Hematopoietic multipotent progenitor cell (in vitro differentiated cells): Measurements from ENCODE around the gene WDR4. TPM values are rescaled to one million over a fixed set of nuclear protein-coding genes. Genes with fewer than 3 reads are reported as not detected.
"Not testable (repeated sequence)": the region's sequence is repeated elsewhere in the genome, so short reads cannot be mapped to it uniquely, and the experiment has no call there.

Experiments used
- DNase-seq, 3 donors: peaks; one replicate each; pipeline ENCODE4 v3.0.0-alpha.2; 2011 to 2015; ENCODE audit warnings: low read depth in 2 of 3, low spot score in 2 of 3
- total RNA-seq: library from RNA; depleted of rRNA; stranded (reverse); fragments of >200 nt; gene quantifications from one replicate; pipeline ENCODE4 v1.2.3, GENCODE V29; 2012

The WDR4 gene
- total RNA-seq, 1 donor, result 31.2 TPM

DNA sequence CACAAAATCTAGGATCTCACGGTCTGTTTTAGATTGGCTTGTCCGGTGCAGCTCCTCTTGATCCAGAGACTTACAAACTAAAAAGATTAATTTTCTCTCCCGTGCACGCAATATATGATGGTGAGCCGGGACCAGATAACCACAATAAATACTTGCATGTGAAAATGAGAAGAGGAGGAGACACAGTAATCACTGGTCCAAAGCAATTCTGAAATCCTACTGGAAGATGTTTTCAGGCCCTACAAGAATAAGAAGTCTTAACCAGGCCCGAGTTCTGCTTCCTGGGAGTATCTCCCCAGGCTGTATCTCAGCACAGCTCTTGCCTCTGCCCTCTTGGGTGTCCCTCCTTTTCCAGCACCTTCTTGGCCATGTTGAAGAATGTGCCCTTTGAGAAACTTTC lies 1.0 kb upstream of the WDR4 start:
- no peak for DNase-seq

DNA sequence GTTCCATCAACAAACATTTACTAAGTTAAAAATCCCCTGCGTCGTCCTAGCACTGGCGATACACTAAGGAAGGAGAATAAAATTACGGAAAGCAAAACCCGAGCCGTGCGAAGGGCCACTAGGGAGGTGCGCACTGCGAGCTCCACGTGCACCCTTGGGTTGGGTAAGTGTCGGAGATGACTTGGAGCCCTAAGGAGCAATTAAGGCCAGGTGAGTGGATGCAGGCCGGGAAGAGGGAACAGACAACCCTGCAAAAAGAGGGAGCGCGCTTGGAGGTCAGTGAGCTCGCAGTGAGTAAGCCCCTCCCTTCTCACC lies 704 bp downstream of the WDR4 start:
- peak in 1 of 3 donors; percentile 11 for DNase-seq

DNA sequence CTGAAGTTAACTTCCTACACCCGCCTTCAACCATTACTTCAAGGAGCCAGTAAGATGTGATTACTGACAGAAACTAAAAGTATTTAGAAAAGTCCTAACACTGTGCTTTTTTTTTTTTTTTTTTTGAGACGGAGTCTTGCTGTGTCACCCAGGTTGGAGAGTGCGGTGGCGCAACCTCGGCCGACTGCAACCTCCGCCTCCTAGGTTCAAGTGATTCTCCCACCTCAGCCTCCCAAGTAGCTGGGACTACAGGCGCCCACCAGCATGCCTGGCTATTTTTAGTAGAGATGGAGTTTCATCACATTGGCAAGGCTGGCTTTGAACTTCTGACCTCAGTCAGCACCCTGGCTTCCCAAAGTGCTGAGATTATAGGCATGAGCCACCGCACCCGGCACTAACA lies 3.5 kb downstream of the WDR4 start:
- DNase-seq, result not testable (repeated sequence)

DNA sequence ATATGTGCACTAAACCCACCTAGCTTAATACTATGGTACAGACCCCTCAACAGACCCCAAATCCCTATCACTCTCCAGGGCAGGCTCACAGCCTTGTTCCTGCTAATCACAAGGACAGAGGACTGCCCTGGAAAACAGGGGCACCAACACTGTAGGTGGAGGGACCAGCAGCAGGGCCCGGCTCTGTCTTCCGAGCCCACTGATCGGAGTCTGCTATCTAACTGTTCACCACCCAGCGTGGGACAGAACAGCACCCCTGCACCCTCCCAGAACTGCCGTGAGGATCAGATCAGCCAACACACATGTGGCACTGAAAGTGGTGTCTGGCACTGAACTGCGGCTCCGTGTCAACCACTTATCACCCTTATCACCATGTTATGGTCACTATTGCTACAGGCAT lies 6.2 kb downstream of the WDR4 start:
- no peak for DNase-seq

DNA sequence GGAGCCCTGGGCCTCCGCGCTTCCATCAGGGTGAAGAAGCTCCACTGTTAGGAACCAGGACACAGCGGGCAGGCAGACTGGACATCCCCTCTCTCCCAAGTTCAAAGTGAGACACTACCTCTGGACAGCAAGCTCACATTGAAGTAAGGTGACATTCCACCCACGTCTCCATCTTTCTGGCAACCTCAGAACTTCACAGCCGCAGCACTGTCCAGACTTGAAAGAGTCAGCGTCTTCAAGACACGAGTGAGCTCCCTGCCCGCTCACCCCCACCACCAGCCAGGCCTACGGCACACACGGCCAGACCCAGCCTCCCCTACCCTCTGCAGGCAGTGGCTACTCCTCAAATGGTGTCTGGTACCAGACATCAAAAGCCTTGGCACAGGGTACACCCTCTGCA lies 11.1 kb downstream of the WDR4 start:
- DNase-seq, result no peak

DNA sequence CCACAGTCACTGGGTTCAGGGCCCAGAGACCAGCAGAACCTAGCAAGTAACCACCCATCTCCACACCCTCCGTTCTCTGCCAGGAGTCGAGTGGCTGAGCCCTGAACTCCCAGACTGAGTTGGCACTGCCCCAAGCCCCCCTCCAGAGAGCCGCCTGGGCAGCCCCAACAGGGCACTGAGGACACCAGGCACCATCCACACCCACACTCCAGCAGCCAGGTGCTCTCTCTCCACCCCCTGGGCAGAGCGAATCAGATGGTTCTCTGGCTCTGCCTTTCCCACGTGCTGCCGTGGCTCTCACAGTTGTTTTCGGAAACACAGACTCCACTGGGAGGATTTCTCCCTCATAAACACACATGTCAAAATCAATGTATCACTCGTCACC lies 13.6 kb downstream of the WDR4 start:
- DNase-seq, result no peak

DNA sequence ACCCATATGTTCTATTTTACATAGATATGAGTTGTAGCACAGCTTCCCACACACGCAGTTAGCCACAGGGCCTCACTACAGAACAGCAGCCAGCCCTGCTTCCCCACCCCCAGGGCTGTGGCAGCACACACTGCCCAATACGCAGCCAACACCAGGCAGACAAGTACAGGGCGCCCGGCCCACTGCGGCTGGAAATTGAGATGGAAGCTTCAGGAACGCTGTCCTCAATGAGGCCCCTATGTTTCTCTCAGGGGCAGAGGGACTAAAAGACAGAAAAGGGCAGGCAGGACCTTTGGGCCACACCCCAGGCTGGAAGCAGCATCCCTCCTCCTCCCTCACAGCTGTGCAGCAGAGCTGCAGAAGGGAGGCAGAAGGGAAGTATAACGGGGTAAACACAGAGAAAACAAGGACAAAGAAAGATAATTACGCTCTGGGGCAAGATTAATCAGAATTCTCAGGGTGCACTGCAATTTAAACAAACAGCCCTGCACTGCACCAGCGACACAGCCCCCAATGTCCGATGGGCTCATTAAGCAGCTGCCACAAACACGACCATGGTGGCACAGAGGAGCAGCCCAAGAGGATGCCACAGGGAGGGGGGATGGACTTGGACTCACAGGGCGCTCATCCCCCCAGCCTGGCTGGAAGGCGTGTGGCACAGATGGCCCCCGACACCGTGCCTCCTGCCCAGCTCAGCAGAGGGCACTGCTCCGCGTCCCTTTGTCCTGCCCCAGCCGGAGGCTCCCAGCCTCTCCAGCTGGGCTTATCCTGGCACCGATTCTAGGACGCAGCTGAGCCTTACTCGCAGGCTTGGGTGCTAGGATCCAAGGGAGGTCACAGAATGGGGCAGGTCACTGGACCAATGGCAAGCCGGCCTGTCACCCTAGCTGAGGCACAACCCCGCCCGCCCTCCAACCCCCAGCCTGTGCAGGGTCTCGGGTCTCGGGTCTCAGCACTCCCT lies 14.2 kb downstream of the WDR4 start:
- DNase-seq, result no peak

DNA sequence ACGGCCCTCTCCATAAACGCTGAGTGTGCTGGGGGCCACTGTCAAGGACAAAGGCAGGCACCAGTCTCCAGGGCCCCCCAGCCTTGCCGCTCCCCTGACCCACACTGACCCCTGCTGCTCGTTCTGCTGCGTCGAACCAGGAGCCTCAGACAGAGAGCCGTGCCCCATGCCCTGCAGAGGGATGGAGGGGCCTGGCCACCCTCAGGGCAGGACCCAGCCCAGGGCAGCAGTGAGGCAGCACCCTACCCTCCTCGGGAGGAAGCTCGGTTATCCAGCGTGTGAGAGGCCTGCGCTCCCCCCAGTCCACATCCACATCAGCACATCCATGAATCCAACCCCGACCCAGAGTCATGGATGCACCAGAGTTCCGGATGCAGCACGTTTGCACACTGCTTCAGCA lies 15.1 kb downstream of the WDR4 start:
- no peak for DNase-seq

DNA sequence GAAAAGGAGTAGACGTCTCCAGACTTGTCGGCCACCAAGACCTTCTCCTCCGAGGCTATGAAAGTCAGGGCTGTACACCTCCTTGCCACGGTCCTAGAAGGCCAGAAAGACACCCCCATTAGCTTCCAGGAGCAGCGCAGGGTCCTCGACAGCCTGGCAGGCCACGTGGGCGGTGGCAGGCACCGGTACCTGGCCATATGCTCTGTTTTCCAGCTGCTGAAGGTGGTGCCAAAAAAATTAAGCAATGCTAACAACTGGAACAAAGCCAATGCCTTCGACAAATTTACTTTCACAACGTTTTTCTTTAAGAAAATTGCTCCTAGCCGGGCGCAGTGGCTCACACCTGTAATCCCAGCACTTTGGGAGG lies 15.9 kb downstream of the WDR4 start:
- DNase-seq, result no peak

DNA sequence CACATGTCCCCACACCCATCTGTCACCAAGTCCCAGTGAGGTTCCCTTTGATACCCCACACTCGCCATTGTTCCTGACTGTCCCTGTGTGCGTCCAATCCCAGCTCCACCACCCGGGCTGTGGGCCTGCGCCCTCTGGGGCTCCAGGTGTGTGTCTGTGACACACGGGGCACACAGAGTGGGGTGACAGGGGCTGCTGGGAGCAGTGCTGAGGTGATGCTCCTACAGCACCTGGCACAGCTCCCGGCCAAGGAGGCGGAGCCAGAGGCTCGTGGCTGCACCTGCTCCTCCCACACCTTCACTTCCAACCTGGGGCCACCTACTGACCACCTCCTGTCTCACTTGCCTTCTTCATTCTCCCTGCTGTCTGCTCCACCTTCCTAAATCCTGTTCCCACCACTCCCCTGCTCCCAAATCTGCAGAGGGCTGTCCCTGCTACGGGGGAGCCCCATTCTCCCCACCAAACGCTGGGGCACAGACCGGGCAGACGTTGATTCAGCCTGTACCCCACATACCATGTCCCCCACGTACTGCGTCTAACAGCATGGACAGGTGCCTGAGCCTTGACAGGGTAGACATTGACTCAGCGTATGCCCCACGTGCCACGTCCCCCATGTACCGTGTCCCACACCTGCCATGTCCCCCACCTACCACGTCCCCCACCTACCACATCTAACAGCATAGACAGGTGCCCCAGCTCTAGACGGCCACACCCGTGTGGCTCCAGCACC lies 16.4 kb downstream of the WDR4 start:
- no peak for DNase-seq

DNA sequence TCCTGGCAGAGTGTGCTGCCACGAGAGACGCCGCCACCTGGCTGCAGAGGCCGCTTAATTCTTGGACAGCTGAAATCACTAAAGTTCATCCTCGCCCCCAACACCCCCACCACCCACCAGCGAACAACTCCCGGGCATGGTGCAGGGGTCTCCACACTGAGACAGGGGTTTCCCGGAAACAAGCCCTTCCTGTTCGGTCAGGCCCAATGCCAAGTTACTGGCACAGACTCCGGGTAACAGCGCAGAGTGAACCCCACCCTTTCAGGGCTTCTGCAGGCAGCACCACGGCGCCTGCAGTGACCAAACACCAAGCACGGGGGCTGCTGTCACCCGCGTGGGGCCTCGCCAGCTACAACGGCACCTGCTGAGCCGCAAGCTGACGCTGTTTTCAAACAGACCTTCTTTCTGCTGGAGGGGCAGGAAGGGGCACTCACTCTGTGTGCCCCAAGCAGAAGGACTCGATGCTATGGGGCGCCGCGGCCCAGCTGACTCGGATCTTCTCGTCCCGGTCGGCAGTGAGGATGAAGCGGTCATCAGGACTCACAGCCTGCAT lies 17.4 kb downstream of the WDR4 start:
- no peak for DNase-seq

DNA sequence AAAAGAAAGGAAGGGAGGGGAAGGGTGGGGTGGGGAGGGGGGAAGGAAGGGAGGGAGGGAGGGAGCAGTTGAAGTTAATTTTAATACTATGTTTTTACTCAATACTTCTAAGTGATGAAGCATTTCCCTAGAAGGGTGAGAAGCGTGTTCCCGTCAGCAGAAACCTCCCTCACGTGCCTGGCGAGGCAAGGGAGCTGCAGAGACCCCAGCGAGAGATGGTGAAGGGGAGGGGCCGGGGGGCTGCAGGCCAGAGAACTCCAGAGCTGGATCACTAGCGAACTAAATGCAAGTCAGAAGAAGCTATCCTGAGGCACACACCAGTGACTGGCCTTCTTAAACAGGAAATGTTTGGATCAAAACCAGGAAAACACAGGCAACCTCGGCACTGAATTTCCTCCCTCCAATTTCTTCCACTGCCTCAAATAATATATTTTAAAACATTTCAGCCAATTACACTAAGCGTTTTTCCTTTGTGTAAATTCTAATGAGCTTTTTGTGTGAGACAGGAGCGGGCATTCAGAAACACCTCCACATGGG lies 18.0 kb downstream of the WDR4 start:
- DNase-seq, result no peak

DNA sequence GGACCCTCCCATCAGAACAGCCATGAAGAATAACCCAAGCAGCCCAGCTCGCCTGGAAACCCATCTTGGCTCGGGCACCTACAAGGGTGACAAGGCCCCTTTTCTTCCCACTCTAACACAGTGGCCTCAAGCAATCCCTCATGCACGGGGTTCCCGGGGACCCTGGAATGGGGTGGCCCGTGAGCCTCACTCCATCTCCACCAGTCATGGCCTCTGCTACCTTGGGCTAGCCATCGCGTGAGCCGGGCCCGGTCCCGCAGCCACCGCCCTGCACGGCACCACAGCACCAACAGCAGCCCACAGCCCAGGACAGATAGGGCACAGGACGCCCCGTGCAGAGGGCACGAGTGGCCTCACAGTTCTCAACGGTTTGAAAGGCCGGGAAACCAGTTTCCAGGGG lies 19.0 kb downstream of the WDR4 start:
- no peak for DNase-seq

DNA sequence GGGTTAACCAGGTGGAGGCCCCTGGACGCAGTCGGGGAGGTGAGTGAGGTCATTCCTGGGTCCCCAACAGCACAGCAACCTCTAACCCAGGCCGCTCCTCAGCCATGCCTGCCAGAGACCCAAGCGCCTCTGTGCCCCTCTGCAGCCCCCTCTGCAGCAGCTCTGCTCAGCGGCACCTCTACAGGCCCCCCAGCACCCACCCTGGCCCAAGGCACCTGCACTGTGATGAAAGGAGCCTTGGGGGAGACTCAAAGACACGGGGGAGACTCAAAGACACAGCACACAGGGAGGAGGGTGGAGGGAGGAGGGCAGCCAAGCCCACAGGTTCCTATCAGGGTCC lies 19.5 kb downstream of the WDR4 start:
- DNase-seq, result no peak

DNA sequence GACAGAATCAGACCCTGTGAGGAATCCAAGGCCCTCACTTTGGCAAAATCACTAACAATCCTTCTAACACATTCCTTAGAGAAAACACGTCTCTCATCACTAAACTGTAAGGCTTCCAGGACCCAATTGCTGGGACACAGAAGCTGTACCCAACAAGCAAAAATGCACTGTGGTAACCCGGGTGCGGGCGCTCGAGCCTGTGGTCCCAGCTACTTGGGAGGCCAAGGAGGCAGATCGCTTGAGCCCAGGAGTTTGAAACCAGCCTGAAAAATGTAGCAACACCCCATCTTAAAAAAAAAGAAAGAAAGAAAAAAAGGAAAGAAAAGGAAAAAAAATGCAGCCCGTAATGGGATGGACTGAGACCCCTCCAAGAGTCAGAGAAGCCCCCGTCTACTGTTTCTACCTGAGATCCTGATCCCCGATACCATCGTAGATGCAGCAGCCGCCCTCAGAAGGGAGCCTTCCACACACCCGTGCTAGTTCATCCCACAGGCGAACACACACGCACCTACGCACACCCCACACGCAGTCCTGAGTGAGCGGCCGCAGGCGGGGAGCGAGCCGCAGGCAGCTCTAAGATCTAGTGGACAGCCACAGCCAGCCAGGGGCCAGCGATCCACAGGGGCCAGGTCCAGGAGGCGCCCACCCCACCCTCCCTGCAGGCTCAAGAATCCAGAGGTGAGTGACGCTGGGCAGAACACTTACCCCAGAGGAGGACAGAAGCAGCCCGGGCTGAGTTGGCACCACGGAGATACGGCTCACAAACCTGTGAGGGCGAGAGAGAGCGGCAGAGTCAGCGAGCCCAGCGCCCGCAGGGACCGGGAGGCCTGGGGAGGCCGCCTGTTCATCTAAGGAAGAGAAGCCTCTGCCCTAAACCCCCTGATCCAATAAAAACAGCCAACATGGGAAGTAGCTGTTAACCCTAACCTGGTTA lies 20.1 kb downstream of the WDR4 start:
- no peak for DNase-seq

DNA sequence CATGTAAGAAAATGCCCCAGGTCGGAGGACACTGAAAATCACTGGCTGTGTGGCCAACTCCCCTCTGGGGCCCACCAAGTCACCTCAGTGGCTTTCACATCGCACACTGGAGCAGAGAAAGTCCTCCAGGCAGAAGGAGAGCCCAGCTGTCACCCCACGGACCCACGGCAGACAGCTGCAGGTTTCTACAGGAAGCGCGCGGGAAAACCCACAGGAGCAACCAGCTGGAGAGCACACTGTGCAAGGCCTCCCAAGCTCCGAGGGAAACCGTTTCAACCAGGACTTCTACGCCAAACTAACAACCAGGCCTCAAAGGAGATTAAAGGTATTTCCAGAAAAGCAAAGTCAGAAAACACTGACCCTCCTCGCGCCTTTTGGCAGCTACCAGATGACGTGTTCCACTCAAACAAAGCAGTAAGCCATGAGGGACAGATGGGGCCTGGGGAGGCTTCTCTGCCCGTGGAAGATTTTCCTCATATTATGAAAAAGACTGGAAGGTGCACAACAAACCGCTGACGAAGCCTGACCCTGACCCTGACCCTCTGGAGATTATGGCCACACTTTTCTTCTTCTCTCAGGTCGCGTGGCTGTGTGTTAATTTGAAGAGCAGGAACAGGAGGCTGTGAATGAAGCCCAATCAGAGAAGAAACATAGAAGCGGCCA lies 21.0 kb downstream of the WDR4 start:
- no peak for DNase-seq

DNA sequence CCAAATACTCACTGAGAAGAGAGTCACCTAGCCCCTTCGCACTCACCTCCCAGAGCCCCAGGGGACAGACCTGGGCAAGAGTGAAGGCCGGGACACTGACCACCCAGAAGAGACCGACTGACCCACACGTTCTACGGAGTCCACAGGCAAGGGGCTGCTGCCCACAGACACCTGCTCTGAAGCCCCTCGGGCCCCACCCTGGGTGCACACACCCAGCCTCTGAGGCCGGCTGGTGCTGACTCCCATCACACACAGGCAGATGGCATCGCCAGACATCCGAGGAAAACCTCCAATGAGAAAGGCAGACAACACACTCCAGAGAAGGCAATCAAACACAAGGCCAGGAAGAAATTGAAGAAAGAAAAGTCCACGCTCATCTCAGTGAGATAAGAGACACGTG lies 22.1 kb downstream of the WDR4 start:
- DNase-seq, result no peak

DNA sequence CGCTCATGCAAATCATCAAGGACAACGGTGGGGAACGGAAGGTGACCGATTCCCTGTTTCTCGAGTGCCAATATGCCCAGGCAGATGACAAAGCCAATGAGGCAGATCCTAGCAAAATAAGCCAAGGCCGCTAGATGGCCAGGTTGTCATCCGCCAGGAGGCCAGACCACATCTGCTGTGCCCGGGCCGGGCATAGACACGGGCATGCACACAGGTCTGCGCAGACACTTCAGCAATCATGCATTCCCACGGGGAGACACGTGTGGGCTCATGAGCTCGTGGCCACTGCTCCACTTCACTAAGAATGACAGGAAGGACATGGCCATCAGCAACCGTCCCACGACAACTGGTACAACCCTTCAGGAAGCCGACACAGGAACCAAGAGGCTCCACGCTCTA lies 23.4 kb downstream of the WDR4 start:
- DNase-seq, result no peak

DNA sequence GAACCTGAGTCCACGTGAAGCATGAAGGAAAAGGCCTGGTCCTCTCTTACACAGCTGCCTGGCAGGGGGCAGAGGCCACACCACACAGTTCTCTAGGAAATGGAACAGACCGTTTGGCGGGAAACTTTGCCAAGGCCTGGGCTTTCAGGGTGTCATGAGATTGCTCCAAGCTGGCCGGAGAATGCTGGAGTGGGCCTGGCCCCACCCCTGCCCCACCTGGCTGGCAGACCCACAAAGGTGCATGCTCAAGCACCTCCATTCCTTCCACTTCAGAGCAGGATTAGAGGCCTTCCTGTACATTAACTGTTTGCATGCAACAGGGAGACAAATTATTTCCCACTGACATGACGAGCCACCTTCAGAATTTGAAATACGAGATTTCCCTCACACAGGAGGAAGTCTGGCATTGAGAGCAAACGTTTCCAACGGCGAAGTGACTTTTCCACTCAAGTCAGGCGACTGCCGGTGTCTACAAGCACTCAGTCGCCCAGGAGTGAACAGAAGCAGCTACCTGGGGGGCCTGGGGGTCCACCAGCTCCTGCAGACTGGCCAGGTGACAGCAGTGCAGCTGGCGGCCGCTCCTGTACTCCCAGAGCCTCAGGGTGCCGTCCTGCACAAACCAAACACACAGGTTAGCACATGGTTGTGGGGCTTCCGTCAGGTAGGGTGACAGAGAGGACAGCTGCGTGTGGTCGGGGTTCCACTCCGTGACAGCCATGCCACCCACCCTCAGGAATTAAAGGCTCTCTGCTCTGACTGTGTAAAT lies 24.0 kb downstream of the WDR4 start:
- no peak for DNase-seq
